Common myeloid progenitor, CD34-positive (primary cell): Measurements from ENCODE around the gene PDE7B.

Experiments used
- CTCF ChIA-PET: fragments of 350-600 bp; sonication (Branson Sonifier 250); formaldehyde crosslinking; loops from one replicate; lab custom pipeline; 2021; ENCODE audit warnings: antibody characterized with exemption; lab: Charles Lee
- POLR2A ChIA-PET: fragments of 350-600 bp; sonication (Branson Sonifier 250); formaldehyde crosslinking; loops from one replicate; lab custom pipeline; 2021; ENCODE audit warnings: antibody characterized with exemption; lab: Charles Lee
- DNase-seq, 3 donors: peaks; one replicate each; pipeline versions ENCODE4 v3.0.0 to v3.0.0-alpha.2; 2013
- H3K27ac ChIP-seq, 2 experiments: 1 replicate in 1 of 2; 2 replicates in 1 of 2; pipeline ENCODE4 v1.7.0; 2013; ENCODE audit warnings: inconsistent platforms in 2 of 2, low read length in 2 of 2, mild to moderate bottlenecking in 2 of 2, low read depth in 1 of 2, moderate library complexity in 1 of 2; ENCODE audit not compliant: severe bottlenecking in 2 of 2, insufficient read depth in 1 of 2, poor library complexity in 1 of 2
- H3K27me3 ChIP-seq, 5 experiments: replicated peaks in 2 of 5; 1 replicate in 3 of 5; 2 replicates in 2 of 5; pipeline versions ENCODE4 v1.6.1 to v1.7.0; 2013; ENCODE audit warnings: low read length in 4 of 5, mild to moderate bottlenecking in 2 of 5, moderate library complexity in 2 of 5, inconsistent platforms in 1 of 5; ENCODE audit not compliant: insufficient read depth in 5 of 5, control insufficient read depth in 4 of 5
- H3K36me3 ChIP-seq, 4 experiments: 1 replicate in 2 of 4; 2 replicates in 2 of 4; pipeline versions ENCODE4 v1.6.1 to v1.7.0; 2013; ENCODE audit warnings: low read length in 3 of 4, control low read depth in 1 of 4, mild to moderate bottlenecking in 1 of 4; ENCODE audit not compliant: control insufficient read depth in 4 of 4, insufficient read depth in 4 of 4
- H3K4me1 ChIP-seq, 4 experiments: 1 replicate in 3 of 4; 2 replicates in 1 of 4; pipeline versions ENCODE4 v1.6.1 to v1.7.1; 2013; ENCODE audit warnings: low read length in 3 of 4, mild to moderate bottlenecking in 3 of 4, control low read depth in 1 of 4, inconsistent platforms in 1 of 4, moderate library complexity in 1 of 4; ENCODE audit not compliant: control insufficient read depth in 4 of 4, insufficient read depth in 4 of 4; ENCODE audit errors: control extremely low read depth in 1 of 4
- H3K4me3 ChIP-seq, 7 experiments: 1 replicate in 4 of 7; 2 replicates in 3 of 7; pipeline versions ENCODE4 v1.5.1 to v1.7.0; 2013; ENCODE audit warnings: mild to moderate bottlenecking in 7 of 7, low read length in 6 of 7, moderate library complexity in 6 of 7, inconsistent platforms in 2 of 7, low read depth in 2 of 7, control low read depth in 1 of 7; ENCODE audit not compliant: insufficient read depth in 4 of 7, control insufficient read depth in 1 of 7; ENCODE audit errors: extremely low read depth in 1 of 7
- H3K9me3 ChIP-seq, 5 experiments: 1 replicate in 4 of 5; 2 replicates in 1 of 5; pipeline versions ENCODE4 v1.6.1 to v1.7.1; 2013; ENCODE audit warnings: low read length in 4 of 5, mild to moderate bottlenecking in 2 of 5, inconsistent platforms in 1 of 5, low read depth in 1 of 5, moderate library complexity in 1 of 5; ENCODE audit not compliant: control insufficient read depth in 4 of 5, insufficient read depth in 2 of 5; ENCODE audit errors: control extremely low read depth in 1 of 5
- WGBS: methylation state at CpG from one replicate; pipeline ENCODE4 v1.1.5; 2013; ENCODE audit not compliant: insufficient coverage; 5-methylcytosine and 5-hydroxymethylcytosine counted together

The PDE7B gene

DNA sequence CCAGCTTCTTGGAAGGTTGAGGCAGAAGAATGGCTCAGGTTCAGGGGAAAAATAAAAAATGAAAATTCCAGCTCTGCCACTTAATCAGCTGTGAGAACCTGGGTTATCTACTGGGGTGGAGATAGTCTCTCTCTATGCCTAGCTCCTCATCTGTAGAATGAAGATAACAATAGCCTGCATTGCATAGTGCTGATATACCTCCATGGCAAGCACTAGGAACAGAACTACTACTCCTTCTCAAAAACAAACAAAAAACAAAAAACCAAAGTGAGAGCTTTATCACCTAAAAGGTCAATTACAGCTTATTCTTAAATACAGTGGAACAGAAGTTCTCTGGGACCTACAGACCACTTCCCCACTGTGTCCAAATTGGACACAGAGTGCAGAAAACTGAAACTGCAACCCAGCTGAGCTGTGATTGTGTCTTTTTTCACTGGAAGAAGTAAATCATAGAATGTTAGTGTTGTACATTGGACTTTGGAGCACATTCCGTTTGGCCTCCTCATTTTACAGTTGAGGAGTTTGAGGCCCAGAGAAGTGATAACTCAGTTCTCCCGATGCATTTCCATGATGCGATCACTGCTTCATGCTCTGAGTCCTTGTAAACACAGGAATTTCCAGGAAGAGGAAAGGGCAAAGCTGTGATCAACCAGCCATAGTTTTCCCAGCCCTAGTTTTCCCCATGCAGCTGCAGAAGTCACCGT lies 375.3 kb downstream of the PDE7B start:
- ChIA-PET CTCF (interaction anchor here (0.6 to 3.0 kb wide), 44 partner anchors 10 to 776 kb away, joined by 3 to 25 read pairs (median 4); partner anchors contain the start of gene AHI1), POLR2A (no interaction called here)
- Histone ChIP-seq H3K36me3 (peaks cover 0 to 10% (median 4%) of the 10 kb centered on the region in 4 experiments), H3K27ac (peak overlapping the region in 1 of 2 experiments; percentile 56), H3K9me3 (no peaks in the 10 kb centered on the region), H3K27me3 (no peaks in the 10 kb centered on the region), H3K4me1 (peaks cover 2 to 16% (median 6%) of the 10 kb centered on the region in 4 experiments), H3K4me3 (peak overlapping the region in 4 of 7 experiments; percentile 39 to 70 (median 40))
- peak in 2 of 3 donors; percentile 36 to 59 for DNase-seq
- 94% methylated on average over 4 of the region's 4 CpGs for WGBS

GRCh38 chr6:136228814-136229213 lies 377.3 kb downstream of the PDE7B start:
- peaks cover 0 to 10% (median 4%) of the 10 kb centered on the region in 4 experiments for H3K36me3 ChIP-seq
- ChIA-PET POLR2A (interaction anchor here (0.5 kb wide), 1 partner anchor 675 kb away, joined by 3 read pairs; no protein-coding TSS in a partner anchor), CTCF (no interaction called here)
- H3K4me1 ChIP-seq: peaks cover 2 to 16% (median 6%) of the 10 kb centered on the region in 4 experiments
- no peak overlapping the region for H3K4me3 ChIP-seq
- WGBS: no CpG with 5 or more reads among the region's 2 CpGs
- peak in 1 of 3 donors; percentile 4 for DNase-seq
- H3K27ac ChIP-seq: no peak overlapping the region
- H3K9me3 ChIP-seq: no peaks in the 10 kb centered on the region
- H3K27me3 ChIP-seq: no peaks in the 10 kb centered on the region

DNA sequence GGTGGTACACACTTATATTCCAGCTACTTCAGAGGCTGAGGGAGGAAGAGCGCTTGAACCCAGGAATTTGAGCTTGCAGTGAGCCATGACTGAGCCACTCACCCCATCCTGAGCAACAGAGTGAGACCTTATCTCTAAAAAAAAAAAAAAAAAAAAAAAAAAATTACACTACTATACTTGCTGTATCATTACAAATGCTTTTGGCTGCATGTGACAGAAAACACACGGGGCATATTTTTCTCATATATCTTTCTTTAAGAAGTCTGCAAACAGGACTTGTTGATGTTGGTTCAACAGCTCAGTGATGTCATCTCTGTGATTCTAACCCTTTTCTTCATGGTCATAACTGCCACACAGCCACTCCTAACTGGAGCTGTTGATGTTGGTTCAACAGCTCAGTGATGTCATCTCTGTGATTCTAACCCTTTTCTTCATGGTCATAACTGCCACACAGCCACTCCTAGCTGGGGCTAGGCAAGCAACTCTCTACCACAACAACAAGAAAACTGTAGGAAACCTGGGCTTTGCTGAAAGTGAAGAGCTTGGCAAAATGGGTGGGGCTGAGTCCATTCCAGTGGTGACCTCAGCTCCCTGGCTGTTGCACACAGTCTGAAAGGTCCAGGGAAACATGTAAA lies 378.8 kb downstream of the PDE7B start:
- H3K4me3 ChIP-seq: no peak overlapping the region
- H3K27me3 ChIP-seq: no peaks in the 10 kb centered on the region
- no peak for DNase-seq
- CTCF ChIA-PET: interaction anchor here (1.3 to 1.6 kb wide), 3 partner anchors 198 to 779 kb away, joined by 3 to 5 read pairs (median 5); no protein-coding TSS in a partner anchor
- peaks cover 0 to 18% (median 4%) of the 10 kb centered on the region in 4 experiments for H3K36me3 ChIP-seq
- H3K9me3 ChIP-seq: no peaks in the 10 kb centered on the region
- WGBS: 100% methylated on average over 1 of the region's 2 CpGs
- POLR2A ChIA-PET: no interaction called here
- H3K27ac ChIP-seq: no peak overlapping the region
- peaks cover 2 to 16% (median 11%) of the 10 kb centered on the region in 4 experiments for H3K4me1 ChIP-seq

DNA sequence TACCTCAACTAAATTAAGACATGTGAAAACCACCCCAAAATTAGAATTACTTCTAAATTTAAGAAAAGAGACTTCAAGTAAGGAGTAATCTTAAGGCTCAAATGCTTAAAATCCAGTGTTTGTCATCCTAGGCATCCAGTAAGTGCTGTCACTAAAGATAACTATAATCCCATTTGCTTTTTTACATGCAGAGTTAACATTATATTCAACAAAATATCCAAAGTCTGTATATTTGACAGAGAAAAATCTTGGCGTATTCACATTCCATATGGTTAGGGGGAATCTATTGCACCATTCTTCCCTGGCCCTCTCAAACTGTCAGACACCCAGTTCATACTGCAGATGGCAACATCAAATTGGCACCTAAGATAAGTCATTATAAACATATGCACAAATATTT lies 381.2 kb downstream of the PDE7B start:
- Histone ChIP-seq H3K27me3 (no peaks in the 10 kb centered on the region), H3K4me1 (peaks cover 13 to 22% (median 18%) of the 10 kb centered on the region in 4 experiments), H3K4me3 (no peak overlapping the region), H3K9me3 (no peaks in the 10 kb centered on the region), H3K27ac (no peak overlapping the region), H3K36me3 (peaks cover 0 to 26% (median 4%) of the 10 kb centered on the region in 4 experiments)
- no CpG with 5 or more reads among the region's 1 CpG for WGBS
- no peak for DNase-seq
- POLR2A ChIA-PET: no interaction called here
- CTCF ChIA-PET: no interaction called here

DNA sequence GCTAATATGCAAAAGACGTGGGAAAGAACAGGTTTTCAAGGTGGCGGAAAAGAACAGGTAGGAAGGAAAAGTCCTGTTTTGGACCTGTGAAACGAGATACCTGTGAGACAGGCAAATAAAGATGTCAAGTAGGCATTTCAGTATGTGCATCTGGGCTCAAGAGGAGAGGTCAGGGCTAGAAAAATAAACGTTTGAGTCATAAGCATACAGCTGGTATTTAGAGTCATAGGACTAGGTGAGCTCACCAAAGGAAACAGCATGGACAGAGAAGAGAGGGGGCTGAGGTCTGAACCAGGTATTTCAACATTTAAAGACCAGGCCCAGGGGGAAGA lies 383.7 kb downstream of the PDE7B start:
- Histone ChIP-seq H3K27ac (no peak overlapping the region), H3K36me3 (peaks cover 0 to 43% (median 4%) of the 10 kb centered on the region in 4 experiments), H3K4me3 (no peak overlapping the region), H3K4me1 (peaks cover 11 to 18% (median 15%) of the 10 kb centered on the region in 4 experiments), H3K9me3 (no peaks in the 10 kb centered on the region), H3K27me3 (no peaks in the 10 kb centered on the region)
- ChIA-PET POLR2A (no interaction called here), CTCF (interaction anchor here (1.6 kb wide), 1 partner anchor 101 kb away, joined by 4 read pairs; no protein-coding TSS in a partner anchor)
- DNase-seq: no peak
- 88% methylated on average over 4 of the region's 4 CpGs for WGBS

DNA sequence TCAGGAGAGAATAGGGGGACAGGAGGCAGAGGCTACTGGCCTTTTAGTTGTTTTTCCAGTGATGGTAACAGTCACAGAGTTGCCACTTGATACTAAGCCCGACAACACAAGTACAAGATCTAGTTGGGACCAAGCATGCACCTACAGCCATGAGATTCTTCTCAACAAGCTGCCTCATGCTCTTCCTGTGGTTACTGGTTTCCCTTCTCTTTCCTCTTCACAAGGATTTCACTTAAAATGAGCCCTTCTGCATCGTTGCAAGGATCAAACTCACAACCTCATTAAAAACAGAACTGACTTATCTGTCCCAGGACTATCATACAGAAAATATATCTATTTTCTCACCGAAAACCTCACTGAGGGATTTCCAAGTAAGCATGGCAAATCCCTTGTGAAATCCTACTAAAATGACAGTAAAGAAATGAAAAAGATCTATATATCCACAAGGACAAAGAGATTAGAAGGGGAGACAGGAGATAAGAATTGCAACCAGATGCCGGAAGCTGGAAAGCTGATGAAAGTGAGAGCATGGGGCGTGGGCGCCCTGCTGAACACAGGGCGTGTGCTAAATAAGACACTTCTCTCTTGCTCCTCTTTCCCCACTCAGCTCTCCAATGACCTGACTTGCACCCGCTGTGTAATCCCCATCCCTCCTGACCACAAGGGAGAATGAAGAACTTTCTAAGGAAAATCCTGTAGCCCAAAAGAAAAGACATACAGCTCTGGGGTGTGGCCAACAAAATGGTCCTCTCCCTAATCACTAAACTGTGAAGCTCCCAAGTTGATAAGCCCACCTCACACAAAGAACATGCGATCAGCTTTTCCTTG lies 385.2 kb downstream of the PDE7B start:
- H3K9me3 ChIP-seq: no peaks in the 10 kb centered on the region
- H3K27me3 ChIP-seq: no peaks in the 10 kb centered on the region
- H3K4me1 ChIP-seq: peaks cover 11 to 18% (median 15%) of the 10 kb centered on the region in 4 experiments
- POLR2A ChIA-PET: no interaction called here
- H3K36me3 ChIP-seq: peaks cover 0 to 38% (median 2%) of the 10 kb centered on the region in 4 experiments
- peak in 2 of 3 donors; percentile 48 to 57 for DNase-seq
- CTCF ChIA-PET: interaction anchor here (0.8 to 1.8 kb wide), 4 partner anchors 10 to 81 kb away, joined by 3 to 8 read pairs (median 4); no protein-coding TSS in a partner anchor
- H3K27ac ChIP-seq: no peak overlapping the region
- WGBS: 46% methylated on average over 5 of the region's 9 CpGs
- peak overlapping the region in 2 of 7 experiments; percentile 24 to 30 for H3K4me3 ChIP-seq
